ENCODE data around the gene RYR2. TPM values are rescaled to one million over a fixed set of nuclear protein-coding genes. Genes with fewer than 3 reads are reported as not detected.

Gene RYR2
- total and polyA plus RNA-seq, 2 of the 8 experiments (the other 6 are each of a cell fraction or from before 2014, with no cell fraction given), result 1.3 to 4.4 TPM

GRCh38 chr1:237149857-237150256 lies 107.9 kb downstream of the RYR2 start:
- Histone ChIP-seq H4K8ac (ENCODE audit: extremely low read depth, insufficient read depth, low read length) (no peak overlapping the region), H3K18ac (ENCODE audit: extremely low read depth, low read length) (no peak overlapping the region), H4K5ac (ENCODE audit: insufficient read length, low read depth, low read length) (no peak overlapping the region), H2BK15ac (ENCODE audit: low read length) (no peak overlapping the region), H2BK5ac (ENCODE audit: low read depth, low read length) (no peak overlapping the region), H3K23me2 (ENCODE audit: low read depth, low read length) (no peaks in the 10 kb centered on the region), H3K4me2 (ENCODE audit: insufficient read depth in 1 of 2, low read depth in 2 of 2, low read length in 2 of 2) (no peak overlapping the region), H3K4me3 (ENCODE audit: extremely low read depth in 1 of 4, insufficient read depth in 2 of 4, low read depth in 3 of 4, low read length in 4 of 4) (no peak overlapping the region), H4K91ac (replicated peaks; ENCODE audit: insufficient read length, low read length) (no peak overlapping the region), H3K4ac (replicated peaks; ENCODE audit: insufficient read length, low read depth, low read length) (no peak overlapping the region), H3K79me1 (ENCODE audit: low read depth, low read length) (no peaks in the 10 kb centered on the region; the same call in 1 of the 2 replicates), H3K14ac (ENCODE audit: insufficient read length) (no peak overlapping the region), H2BK120ac (replicated peaks; ENCODE audit: low read depth, low read length) (no peak overlapping the region), H3K4me1 (replicated peaks in 1 of 4; ENCODE audit: control insufficient read depth in 3 of 4, insufficient read depth in 4 of 4, low read length in 3 of 4) (peaks cover 2 to 3% (median 2%) of the 10 kb centered on the region in 4 experiments; a peak in 3 of 7 replicates), H2AK5ac (ENCODE audit: low read depth, low read length) (no peak overlapping the region), H3K23ac (ENCODE audit: insufficient read length) (no peak overlapping the region), H4K20me1 (replicated peaks in 1 of 2; ENCODE audit: control insufficient read depth in 1 of 2, insufficient read depth in 2 of 2, low read length in 2 of 2) (no peaks in the 10 kb centered on the region), H3K9ac (replicated peaks in 1 of 4; ENCODE audit: extremely low read depth in 1 of 4, low read depth in 3 of 4, low read length in 3 of 4) (no peak overlapping the region), H2AFZ (ENCODE audit: low read length) (no peak overlapping the region), H3K56ac (replicated peaks; ENCODE audit: insufficient read length, low read depth, low read length) (no peak overlapping the region), H3K79me2 (ENCODE audit: control insufficient read depth in 1 of 2, insufficient read depth in 2 of 2, low read length in 2 of 2) (no peaks in the 10 kb centered on the region; a peak in 1 of 4 replicates), H3K27ac (ENCODE audit: low read depth, low read length) (no peak overlapping the region), H3K36me3 (ENCODE audit: control insufficient read depth in 2 of 4, insufficient read depth in 4 of 4, low read length in 3 of 4) (no peaks in the 10 kb centered on the region), H2BK12ac (ENCODE audit: low read depth, low read length) (no peak overlapping the region), H3K9me3 (ENCODE audit: insufficient read depth in 2 of 2, low read depth in 1 of 2, low read length in 1 of 2) (no peaks in the 10 kb centered on the region), H3K27me3 (replicated peaks in 1 of 4; ENCODE audit: control insufficient read depth in 3 of 4, extremely low read depth in 1 of 4, insufficient read depth in 3 of 4, low read length in 3 of 4) (peaks cover 0 to 1% (median 0%) of the 10 kb centered on the region in 4 experiments; a peak in 1 of 7 replicates), H2BK20ac (ENCODE audit: low read length) (no peak overlapping the region)
- no peak for FAIRE-seq
- no peak for TF ChIP-seq TAF1 (IDR thresholded peaks at IDR 0.05; ENCODE audit: low read depth, low read length)
- TF ChIP-seq RNF2 (IDR thresholded peaks at IDR 0.05; ENCODE audit: borderline replicate concordance, low read depth, low read length, missing control alignments, poor library complexity, severe bottlenecking), result no peak
- TF ChIP-seq KDM4A (IDR thresholded peaks at IDR 0.05; ENCODE audit: low read depth, low read length, severe bottlenecking), result no peak
- TF ChIP-seq JUN (IDR thresholded peaks at IDR 0.05; ENCODE audit: low read depth, low read length), result no peak
- no peak for TF ChIP-seq ASH2L (IDR thresholded peaks at IDR 0.05; ENCODE audit: low read length)
- CTCF ChIA-PET (ENCODE audit: partially characterized antibody), result interaction anchor here (0.6 to 1.5 kb wide), 3 partner anchors 24 to 298 kb away, joined by 3 to 4 read pairs (median 3); no protein-coding TSS in a partner anchor
- POLR2A ChIA-PET (ENCODE audit: partially characterized antibody), result no interaction called here
- DNase-seq (ENCODE audit: low read depth in 1 of 2, low spot score in 2 of 2), result no peak
- 92% methylated on average over 3 of the region's 3 CpGs; no CpG with 5 or more reads in 1 of the 2 experiments for WGBS, 2 experiments (ENCODE audit: extremely low coverage in 1 of 2, insufficient coverage in 1 of 2, insufficient read length in 1 of 2, insufficient replicate concordance in 2 of 2, low coverage in 1 of 2, low lambda C conversion rate in 2 of 2, missing lambda C conversion rate in 1 of 2)
